ENCODE measurements around the gene PTPA. TPM values are rescaled to one million over a fixed set of nuclear protein-coding genes. Genes with fewer than 3 reads are reported as not detected.

PTPA gene
- total and polyA plus RNA-seq, 10 of the 15 experiments (the other 5 are each of a cell fraction or from before 2014, with no cell fraction given), result 1.6 to 111 (median 55.1) TPM

- no peak for TF ChIP-seq ZNF384 (IDR thresholded peaks at IDR 0.05; ENCODE audit: borderline replicate concordance, low read depth, low read length)
- TF ChIP-seq BCL11A (IDR thresholded peaks at IDR 0.05; ENCODE audit: low read depth, low read length), result no peak
- TF ChIP-seq ZSCAN29 (IDR thresholded peaks at IDR 0.05), result no peak
- no peak for TF ChIP-seq BRCA1 (IDR thresholded peaks at IDR 0.05; ENCODE audit: low read depth, low read length)
Measured at GRCh38 chr9:129181246-129181645, 70.0 kb downstream of the PTPA start (continued).

GRCh38 chr9:129182122-129182521 lies 70.9 kb downstream of the PTPA start:
- CTCF ChIA-PET, result interaction anchor here (0.8 to 1.1 kb wide), 2 partner anchors 8 to 443 kb away, joined by 3 read pairs; no protein-coding TSS in a partner anchor
- in situ Hi-C loops (cut with MboI), result no loop called here
- H3K9ac ChIP-seq (ENCODE audit: control insufficient read depth, insufficient read depth, low read length), result no peak overlapping the region
- SMC1A ChIA-PET (ENCODE audit: uncharacterized antibody, unreplicated experiment), result no interaction called here
- FAIRE-seq (no peak), DNase-seq (ENCODE audit: low read depth, low spot score) (no peak), ATAC-seq (no peak)
- H3K9me3 ChIP-seq (replicated peaks; ENCODE audit: control insufficient read depth, insufficient read depth, low read length), result no peaks in the 10 kb centered on the region; the same call in 2 of the 3 replicates
- no peaks in the 10 kb centered on the region for H3K79me2 ChIP-seq (ENCODE audit: control insufficient read depth, insufficient read depth, low read length)
- H3K27me3 ChIP-seq (replicated peaks in 1 of 2; ENCODE audit: control insufficient read depth in 2 of 2, insufficient read depth in 2 of 2, low read length in 1 of 2), result no peaks in the 10 kb centered on the region
- no peak overlapping the region for H2AFZ ChIP-seq (ENCODE audit: control insufficient read depth, low read depth, low read length)
- H3K36me3 ChIP-seq (ENCODE audit: control insufficient read depth in 2 of 2, insufficient read depth in 2 of 2, low read length in 1 of 2), result no peaks in the 10 kb centered on the region
- no peak overlapping the region for H3K4me3 ChIP-seq
- POLR2A ChIA-PET, result no interaction called here
- BruUV-seq (replicated peaks), result no TSS peak
- no peak overlapping the region for H3K4me2 ChIP-seq (ENCODE audit: control insufficient read depth, insufficient read depth)
- H3K4me1 ChIP-seq (ENCODE audit: control insufficient read depth, insufficient read depth, low read length), result peaks cover 15% of the 10 kb centered on the region
- no peaks in the 10 kb centered on the region for H4K20me1 ChIP-seq (ENCODE audit: control insufficient read depth, insufficient read depth)
- RAD21 ChIA-PET (ENCODE audit: unreplicated experiment), result interaction anchor here (0.8 kb wide), 1 partner anchor 42 kb away, joined by 3 read pairs; no protein-coding TSS in a partner anchor
- intact Hi-C loops (cut with micrococcal nuclease; ENCODE audit: unreplicated experiment), result no loop called here
- H3K27ac ChIP-seq (ENCODE audit: control insufficient read depth, insufficient read depth), result no peak overlapping the region
- no peak for TF ChIP-seq ZSCAN29 (IDR thresholded peaks at IDR 0.05)
- no peak for TF ChIP-seq EED (IDR thresholded peaks at IDR 0.05; ENCODE audit: low read depth)
- TF ChIP-seq ZBTB33 (IDR thresholded peaks at IDR 0.05), result no peak
- no peak for TF ChIP-seq JUND (IDR thresholded peaks at IDR 0.05; ENCODE audit: low read depth, low read length)
- no peak for TF ChIP-seq BMI1 (IDR thresholded peaks at IDR 0.05; ENCODE audit: borderline replicate concordance)
- no peak for TF ChIP-seq DPF2 (IDR thresholded peaks at IDR 0.05)
- TF ChIP-seq SMAD5 (IDR thresholded peaks at IDR 0.05; ENCODE audit: low read depth), result no peak
- TF ChIP-seq BHLHE40 (IDR thresholded peaks at IDR 0.05; ENCODE audit: borderline replicate concordance in 1 of 2, low read depth in 2 of 2, low read length in 1 of 2), result no peak
- no peak for TF ChIP-seq E2F8 (IDR thresholded peaks at IDR 0.05; ENCODE audit: low read depth, partially characterized antibody)
- 66% methylated on average over 4 of the region's 4 CpGs for WGBS (ENCODE audit: insufficient coverage, insufficient replicate concordance, low lambda C conversion rate, missing lambda C conversion rate)
